MM.1S (cell line): ENCODE results near the gene OSGIN1.

Experiments used
- DNase-seq: peaks from one replicate; pipeline ENCODE4 v3.0.0-alpha.2; 2015
- H2AFZ ChIP-seq: fragments of 300-600 bp; sonication (generic); 2 replicates; pipeline ENCODE4 v1.6.0; 2016; ENCODE audit warnings: antibody characterized with exemption, low read length
- H3F3A ChIP-seq: fragments of 300-600 bp; sonication (generic); 2 replicates; pipeline ENCODE4 v1.6.1; 2016; ENCODE audit warnings: mild to moderate bottlenecking, antibody characterized with exemption, low read length, moderate library complexity, mixed read lengths; ENCODE audit not compliant: insufficient read depth
- H3K27ac ChIP-seq: fragments of 300-600 bp; sonication (generic); 2 replicates; pipeline ENCODE4 v1.5.1; 2016; ENCODE audit warnings: mild to moderate bottlenecking, low read length
- H3K27me3 ChIP-seq: fragments of 300-600 bp; sonication (generic); replicated peaks from 2 replicates; pipeline ENCODE4 v1.6.0; 2016; ENCODE audit warnings: low read length; ENCODE audit not compliant: insufficient read depth
- H3K36me3 ChIP-seq: fragments of 300-600 bp; sonication (generic); replicated peaks from 2 replicates; pipeline ENCODE4 v1.6.1; 2016; ENCODE audit warnings: mild to moderate bottlenecking, low read length, mixed read lengths; ENCODE audit not compliant: insufficient read depth
- H3K4me1 ChIP-seq: fragments of 300-600 bp; sonication (generic); 2 replicates; pipeline ENCODE4 v1.6.1; 2016; ENCODE audit warnings: low read length, mixed read lengths
- H3K4me2 ChIP-seq: fragments of 300-600 bp; sonication (generic); 2 replicates; pipeline ENCODE4 v1.6.0; 2016; ENCODE audit warnings: low read depth, low read length
- H3K4me3 ChIP-seq: fragments of 300-600 bp; sonication (generic); 2 replicates; pipeline ENCODE4 v1.5.1; 2016; ENCODE audit warnings: low read length, mixed read lengths
- H3K79me2 ChIP-seq: fragments of 300-600 bp; sonication (generic); 2 replicates; pipeline ENCODE4 v1.6.1; 2016; ENCODE audit warnings: mixed run types, low read length, mixed read lengths
- H3K9ac ChIP-seq: fragments of 300-600 bp; sonication (generic); 2 replicates; pipeline ENCODE4 v1.6.1; 2016; ENCODE audit warnings: low read length, mixed read lengths
- H3K9me2 ChIP-seq: fragments of 300-600 bp; sonication (generic); replicated peaks from 2 replicates; pipeline ENCODE4 v1.6.1; 2016; ENCODE audit warnings: mild to moderate bottlenecking, low read length, mixed read lengths; ENCODE audit not compliant: insufficient read depth
- H3K9me3 ChIP-seq: fragments of 300-600 bp; sonication (generic); replicated peaks from 2 replicates; pipeline ENCODE4 v1.6.1; 2016; ENCODE audit warnings: mild to moderate bottlenecking, low read length, mixed read lengths; ENCODE audit not compliant: insufficient read depth
- H4K20me1 ChIP-seq: fragments of 300-600 bp; sonication (generic); 2 replicates; pipeline ENCODE4 v1.6.1; 2016; ENCODE audit warnings: mild to moderate bottlenecking, low read length, moderate library complexity, mixed read lengths; ENCODE audit not compliant: insufficient read depth
- EZH2 ChIP-seq: fragments of 300-600 bp; sonication (generic); optimal IDR thresholded peaks from 2 replicates; pipeline ENCODE3; 2017; ENCODE audit warnings: low read depth, mild to moderate bottlenecking, antibody characterized with exemption, low read length, mixed read lengths
- EZH2phosphoT487 ChIP-seq: fragments of 300-600 bp; sonication (generic); IDR thresholded peaks from 2 replicates; pipeline ENCODE4 v1.6.1; 2018; ENCODE audit warnings: antibody characterized with exemption, low read length
- TF ChIP-seq, protein P1 (sequence below): fragments of 300-600 bp; sonication (generic); IDR thresholded peaks from 2 replicates; pipeline ENCODE4 v1.5.1; 2016; ENCODE audit warnings: antibody characterized with exemption, low read length, mixed read lengths

Gene OSGIN1

DNA sequence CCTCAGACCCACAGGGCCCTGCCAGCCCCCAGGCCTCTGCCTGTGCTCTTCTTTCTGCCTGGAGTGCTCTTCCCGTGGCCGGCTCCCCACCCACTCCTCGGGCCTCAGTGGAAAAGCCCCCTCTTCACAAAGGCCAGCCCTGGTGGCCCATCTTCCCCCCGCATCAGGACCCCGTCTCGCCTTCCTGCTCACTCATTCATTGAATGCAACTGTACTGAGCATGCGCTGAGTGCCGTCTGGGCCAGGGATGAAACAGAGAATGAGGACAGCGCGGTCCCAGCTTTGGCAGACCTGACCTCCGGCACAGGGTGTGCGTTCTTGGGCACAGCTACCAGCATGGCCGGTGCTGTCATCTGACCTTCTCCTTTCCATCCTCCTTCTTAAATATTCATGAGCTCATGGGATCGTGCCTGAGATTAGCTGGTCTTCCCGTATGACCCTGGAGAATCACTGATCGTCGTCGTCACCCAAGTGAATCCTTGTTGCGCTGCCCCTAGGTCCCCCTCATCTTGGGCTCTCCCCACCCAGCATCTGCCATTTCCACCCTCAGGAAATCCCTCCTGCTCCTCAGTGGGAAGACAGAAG, 16.4 kb upstream of the OSGIN1 start:
- Histone ChIP-seq H3K27me3 (no peaks in the 10 kb centered on the region; the same call in none of the 2 replicates), H3F3A (no peaks in the 10 kb centered on the region), H4K20me1 (no peaks in the 10 kb centered on the region), H3K36me3 (no peaks in the 10 kb centered on the region), H3K9ac (no peak overlapping the region), H3K9me2 (no peaks in the 10 kb centered on the region), H3K79me2 (no peaks in the 10 kb centered on the region), H3K9me3 (no peaks in the 10 kb centered on the region), H2AFZ (no peak overlapping the region), H3K4me2 (no peak overlapping the region), H3K4me3 (no peak overlapping the region), H3K4me1 (no peaks in the 10 kb centered on the region), H3K27ac (no peak overlapping the region)
- TF ChIP-seq EZH2 (no peak), EZH2phosphoT487 (no peak)
- TF ChIP-seq, protein P1, sequence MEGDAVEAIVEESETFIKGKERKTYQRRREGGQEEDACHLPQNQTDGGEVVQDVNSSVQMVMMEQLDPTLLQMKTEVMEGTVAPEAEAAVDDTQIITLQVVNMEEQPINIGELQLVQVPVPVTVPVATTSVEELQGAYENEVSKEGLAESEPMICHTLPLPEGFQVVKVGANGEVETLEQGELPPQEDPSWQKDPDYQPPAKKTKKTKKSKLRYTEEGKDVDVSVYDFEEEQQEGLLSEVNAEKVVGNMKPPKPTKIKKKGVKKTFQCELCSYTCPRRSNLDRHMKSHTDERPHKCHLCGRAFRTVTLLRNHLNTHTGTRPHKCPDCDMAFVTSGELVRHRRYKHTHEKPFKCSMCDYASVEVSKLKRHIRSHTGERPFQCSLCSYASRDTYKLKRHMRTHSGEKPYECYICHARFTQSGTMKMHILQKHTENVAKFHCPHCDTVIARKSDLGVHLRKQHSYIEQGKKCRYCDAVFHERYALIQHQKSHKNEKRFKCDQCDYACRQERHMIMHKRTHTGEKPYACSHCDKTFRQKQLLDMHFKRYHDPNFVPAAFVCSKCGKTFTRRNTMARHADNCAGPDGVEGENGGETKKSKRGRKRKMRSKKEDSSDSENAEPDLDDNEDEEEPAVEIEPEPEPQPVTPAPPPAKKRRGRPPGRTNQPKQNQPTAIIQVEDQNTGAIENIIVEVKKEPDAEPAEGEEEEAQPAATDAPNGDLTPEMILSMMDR, result no peak
- no peak for DNase-seq

DNA sequence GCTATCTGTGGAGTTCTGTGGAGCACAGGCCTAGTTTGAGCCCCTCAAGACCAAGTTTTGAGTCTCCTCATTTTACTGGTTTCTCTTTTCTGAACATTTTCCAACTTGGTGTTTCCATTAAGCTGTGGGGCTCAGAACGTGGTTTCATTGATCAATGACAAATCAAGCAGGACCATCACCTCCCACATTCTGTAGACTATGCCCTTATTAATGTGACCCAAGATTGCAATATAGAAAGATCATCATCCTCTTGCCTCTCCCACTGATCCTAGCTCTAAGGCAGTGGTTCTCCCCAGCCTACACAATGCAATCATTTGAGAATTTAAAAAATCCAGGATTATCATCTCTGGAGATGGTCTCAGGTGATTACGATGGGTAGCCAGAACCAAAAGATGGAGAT, 15.8 kb upstream of the OSGIN1 start:
- Histone ChIP-seq H3K36me3 (no peaks in the 10 kb centered on the region), H2AFZ (no peak overlapping the region), H3K27ac (no peak overlapping the region), H3K4me2 (no peak overlapping the region), H3K9me3 (no peaks in the 10 kb centered on the region), H3K9ac (no peak overlapping the region), H3K9me2 (no peaks in the 10 kb centered on the region), H3F3A (no peaks in the 10 kb centered on the region), H4K20me1 (no peaks in the 10 kb centered on the region), H3K4me3 (no peak overlapping the region), H3K27me3 (no peaks in the 10 kb centered on the region; the same call in none of the 2 replicates), H3K4me1 (no peaks in the 10 kb centered on the region), H3K79me2 (no peaks in the 10 kb centered on the region)
- no peak for TF ChIP-seq EZH2
- TF ChIP-seq, protein P1, result no peak
- TF ChIP-seq EZH2phosphoT487, result no peak
- DNase-seq, result no peak

DNA sequence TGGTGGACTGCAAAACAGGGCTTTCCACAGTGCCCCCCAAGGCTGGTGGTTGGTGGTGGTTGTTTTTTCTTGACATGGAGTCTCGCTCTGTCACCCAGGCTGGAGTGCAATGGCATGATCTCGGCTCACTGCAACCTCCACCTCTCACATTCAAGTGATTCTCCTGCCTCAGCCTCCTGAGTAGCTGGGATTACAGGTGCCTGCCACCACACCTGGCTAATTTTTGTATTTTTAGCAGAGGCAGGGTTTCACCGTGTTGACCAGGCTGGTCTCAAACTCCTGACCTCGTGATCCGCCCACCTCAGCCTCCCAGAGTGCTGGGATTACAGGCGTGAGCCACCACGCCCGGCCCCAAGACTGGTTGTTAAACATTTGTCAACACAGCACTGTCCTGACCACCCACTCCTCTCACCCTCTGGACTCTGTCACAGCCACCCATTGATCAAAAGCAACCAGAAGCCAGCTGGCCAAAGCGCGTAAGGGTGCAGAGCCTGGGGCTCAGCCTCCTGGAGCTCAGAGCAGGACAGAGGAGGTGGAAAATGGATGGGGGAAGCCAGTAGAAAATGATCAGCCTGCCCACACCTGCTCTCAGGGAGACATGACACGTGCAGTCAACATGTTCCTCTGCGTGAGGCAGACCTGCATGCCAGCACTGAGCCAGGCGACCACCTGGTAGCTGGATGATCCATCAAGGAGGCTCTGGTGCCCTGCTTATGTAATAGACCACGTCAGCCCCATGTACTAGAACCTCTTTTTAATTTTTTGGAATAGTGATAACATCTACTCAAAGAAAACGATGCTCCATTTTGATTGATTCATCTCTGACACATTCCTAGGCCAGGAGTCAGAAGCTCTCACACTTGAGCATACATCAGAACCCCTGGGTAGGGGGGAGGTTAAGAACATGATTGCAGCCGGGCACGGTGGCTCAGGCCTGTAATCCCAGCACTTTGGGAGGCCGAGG, 14.8 kb upstream of the OSGIN1 start:
- Histone ChIP-seq H3F3A (no peaks in the 10 kb centered on the region), H3K4me1 (no peaks in the 10 kb centered on the region), H2AFZ (no peak overlapping the region), H4K20me1 (no peaks in the 10 kb centered on the region), H3K36me3 (no peaks in the 10 kb centered on the region), H3K27ac (no peak overlapping the region), H3K27me3 (no peaks in the 10 kb centered on the region; the same call in none of the 2 replicates), H3K9me3 (no peaks in the 10 kb centered on the region), H3K9me2 (no peaks in the 10 kb centered on the region), H3K9ac (no peak overlapping the region), H3K79me2 (no peaks in the 10 kb centered on the region), H3K4me3 (no peak overlapping the region), H3K4me2 (no peak overlapping the region)
- TF ChIP-seq EZH2phosphoT487 (no peak), EZH2 (no peak)
- TF ChIP-seq, protein P1, result no peak
- no peak for DNase-seq
